ENCODE data around the gene UBTD2.
"Not testable (repeated sequence)": the region's sequence is repeated elsewhere in the genome, so short reads cannot be mapped to it uniquely, and the experiment has no call there.

Gene UBTD2, protein sequence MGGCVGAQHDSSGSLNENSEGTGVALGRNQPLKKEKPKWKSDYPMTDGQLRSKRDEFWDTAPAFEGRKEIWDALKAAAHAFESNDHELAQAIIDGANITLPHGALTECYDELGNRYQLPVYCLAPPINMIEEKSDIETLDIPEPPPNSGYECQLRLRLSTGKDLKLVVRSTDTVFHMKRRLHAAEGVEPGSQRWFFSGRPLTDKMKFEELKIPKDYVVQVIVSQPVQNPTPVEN

DNA sequence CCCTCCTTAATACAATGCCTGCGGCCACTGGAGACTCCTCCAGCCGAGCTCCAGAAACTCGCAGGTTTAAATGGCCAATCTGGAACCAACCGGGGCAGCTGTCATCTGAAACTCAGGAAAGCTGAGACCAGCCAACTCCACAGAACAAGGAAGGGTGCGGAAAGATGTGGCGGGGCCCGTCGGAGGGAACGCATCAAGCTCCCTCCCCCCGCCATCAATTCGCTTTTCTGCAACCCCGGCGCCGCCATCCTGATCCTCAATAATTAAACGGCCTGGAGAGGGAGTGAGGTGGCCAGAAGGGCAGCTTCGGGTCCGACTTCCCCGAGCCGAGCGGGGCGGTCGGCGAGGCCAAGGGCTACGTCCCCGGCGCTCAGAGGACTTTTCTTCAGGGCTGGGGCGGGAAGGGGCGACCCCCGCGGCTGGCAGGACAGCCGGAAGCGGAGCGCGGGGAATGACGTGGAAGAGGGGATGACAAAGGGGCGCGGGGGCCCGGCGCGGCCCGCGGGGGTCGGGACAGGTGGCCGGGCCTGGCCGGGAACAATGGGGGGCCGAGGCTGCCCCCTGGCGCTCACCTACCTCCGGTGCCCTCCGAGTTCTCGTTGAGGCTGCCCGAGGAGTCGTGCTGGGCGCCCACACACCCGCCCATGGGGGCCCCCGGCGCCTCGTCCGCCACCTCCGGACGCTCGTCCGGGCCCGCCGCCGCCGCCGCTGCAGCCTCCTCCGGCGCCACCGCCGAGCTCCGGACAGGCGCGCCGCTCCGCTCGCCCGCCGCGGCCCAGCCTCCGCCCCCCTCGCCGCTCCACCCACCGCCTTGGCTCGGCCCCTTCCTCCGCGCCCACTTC is at the start of gene UBTD2:
UBTD2 (minus strand) TSS at position 745 of the 842 bp plus-strand sequence; CDS start at position 646, 99 bp downstream.
- DNase-seq = peak; percentile 76

DNA sequence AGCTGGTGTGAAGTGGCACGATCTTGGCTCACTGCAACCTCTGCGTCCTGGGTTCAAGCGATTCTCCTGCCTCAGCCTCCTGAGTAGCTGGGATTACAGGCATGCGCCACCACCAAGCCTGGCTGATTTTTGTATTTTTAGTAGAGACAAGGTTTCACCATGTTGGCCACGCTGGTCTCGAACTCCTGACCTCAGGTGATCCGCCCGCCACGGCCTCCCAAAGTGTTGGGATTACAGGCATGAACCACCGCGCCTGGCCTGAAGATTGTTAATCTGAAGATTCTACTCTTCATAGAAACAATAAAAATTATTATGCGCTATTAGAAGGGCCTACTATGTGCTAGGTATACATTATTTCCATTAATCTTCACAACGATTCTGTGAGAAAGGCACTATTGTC is 43.3 kb upstream of the UBTD2 start:
- DNase-seq = not testable (repeated sequence)

GRCh38 chr5:172325452-172325851 is 41.9 kb upstream of the UBTD2 start:
- DNase-seq = no peak

DNA sequence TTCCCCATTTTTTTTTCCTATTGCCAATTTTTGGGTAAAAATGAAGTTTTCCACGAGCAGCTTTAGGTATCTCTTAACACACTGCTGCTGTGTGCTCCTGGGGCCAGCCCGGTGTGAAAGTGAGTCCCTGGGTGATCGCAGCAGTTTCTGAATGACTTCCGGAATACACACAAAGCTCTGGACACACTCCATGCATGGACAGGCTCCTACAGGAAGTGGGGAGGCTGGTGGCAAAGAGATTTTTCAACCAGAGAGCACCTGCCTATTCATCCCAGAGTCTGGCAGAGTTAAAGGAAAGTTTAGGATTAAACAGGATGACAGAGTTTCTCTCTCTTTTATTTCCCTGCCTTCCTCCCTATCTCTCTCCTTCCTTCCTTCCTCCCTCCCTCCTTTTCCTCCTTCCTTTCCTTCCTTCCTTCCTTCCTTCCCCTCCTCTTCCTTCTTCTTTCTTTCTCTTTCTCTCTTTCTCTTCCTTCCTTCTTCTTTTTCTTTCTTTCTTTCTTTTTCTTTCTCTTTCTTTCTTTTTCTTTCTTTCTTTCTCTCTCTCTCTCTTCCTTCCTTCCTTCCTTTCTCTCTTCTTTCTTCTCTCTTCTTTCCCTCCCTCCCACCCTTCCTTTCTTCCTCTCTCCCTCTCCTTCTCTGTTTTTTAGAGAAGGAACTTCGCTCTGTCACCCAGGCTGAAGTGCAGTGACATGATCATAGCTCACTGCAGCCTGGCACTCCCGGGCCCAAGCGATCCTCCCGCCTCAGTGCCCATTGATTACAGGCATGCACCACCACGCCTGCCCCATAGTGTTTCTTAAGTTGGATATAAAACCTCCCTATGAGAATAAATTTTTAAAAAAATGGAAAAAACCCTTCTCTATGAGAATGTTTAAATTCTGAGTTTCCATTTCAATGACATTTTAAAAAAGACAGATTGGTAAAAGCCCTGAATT is 38.7 kb upstream of the UBTD2 start:
- no peak for DNase-seq

DNA sequence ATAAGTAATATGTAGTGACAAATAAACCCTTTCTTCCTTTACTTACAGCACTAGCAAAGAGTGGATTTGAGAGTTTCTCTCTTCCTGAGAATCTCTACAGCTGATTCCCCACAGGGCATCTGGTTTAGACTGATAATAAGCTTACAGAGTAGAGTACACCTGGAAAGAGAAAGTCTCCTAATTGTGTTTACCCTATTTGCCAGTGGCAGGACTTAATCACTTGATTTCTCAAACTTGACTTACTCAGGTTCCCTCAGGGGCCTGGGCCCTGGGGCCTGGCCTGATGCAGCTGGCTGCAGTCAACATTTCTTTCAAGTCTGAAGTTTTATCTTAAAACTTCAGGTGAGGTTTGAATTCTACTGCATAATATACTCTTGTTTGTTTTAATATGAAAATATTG is 38.0 kb upstream of the UBTD2 start:
- DNase-seq = no peak

DNA sequence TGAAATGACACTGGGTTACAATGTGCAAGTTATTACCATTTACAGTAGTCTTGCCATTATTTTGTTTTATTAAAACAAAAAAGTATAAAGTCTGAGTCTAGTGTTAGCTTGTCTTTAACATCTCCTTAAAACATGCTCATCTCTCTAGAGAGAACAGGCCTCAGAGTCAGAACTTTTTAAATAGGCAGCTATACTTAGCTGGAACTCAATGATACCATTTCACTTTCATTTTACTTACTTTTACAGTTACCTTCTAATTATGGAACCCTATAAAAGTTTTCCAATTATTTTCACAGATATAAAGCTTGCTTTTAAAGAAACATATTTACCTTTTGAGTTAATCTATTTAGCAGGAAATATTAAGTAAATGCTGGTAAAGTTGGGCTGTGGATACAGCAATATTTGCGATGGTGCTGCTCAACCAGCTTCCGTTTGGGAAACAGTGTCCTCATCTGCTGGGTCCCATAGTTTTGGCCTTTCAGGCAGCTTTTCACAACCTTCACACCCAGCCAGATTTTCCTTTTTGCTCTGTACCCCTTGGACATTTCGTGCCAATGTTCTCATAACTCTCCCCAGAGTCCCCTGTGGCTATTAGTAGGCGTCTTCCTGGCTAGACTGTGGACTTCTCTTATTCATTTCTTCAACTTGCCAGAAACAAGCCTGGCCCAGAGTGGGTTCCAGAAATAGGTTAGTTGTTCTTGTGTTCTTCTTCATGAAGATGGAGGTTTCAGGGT is 36.3 kb upstream of the UBTD2 start:
- no peak for DNase-seq

DNA sequence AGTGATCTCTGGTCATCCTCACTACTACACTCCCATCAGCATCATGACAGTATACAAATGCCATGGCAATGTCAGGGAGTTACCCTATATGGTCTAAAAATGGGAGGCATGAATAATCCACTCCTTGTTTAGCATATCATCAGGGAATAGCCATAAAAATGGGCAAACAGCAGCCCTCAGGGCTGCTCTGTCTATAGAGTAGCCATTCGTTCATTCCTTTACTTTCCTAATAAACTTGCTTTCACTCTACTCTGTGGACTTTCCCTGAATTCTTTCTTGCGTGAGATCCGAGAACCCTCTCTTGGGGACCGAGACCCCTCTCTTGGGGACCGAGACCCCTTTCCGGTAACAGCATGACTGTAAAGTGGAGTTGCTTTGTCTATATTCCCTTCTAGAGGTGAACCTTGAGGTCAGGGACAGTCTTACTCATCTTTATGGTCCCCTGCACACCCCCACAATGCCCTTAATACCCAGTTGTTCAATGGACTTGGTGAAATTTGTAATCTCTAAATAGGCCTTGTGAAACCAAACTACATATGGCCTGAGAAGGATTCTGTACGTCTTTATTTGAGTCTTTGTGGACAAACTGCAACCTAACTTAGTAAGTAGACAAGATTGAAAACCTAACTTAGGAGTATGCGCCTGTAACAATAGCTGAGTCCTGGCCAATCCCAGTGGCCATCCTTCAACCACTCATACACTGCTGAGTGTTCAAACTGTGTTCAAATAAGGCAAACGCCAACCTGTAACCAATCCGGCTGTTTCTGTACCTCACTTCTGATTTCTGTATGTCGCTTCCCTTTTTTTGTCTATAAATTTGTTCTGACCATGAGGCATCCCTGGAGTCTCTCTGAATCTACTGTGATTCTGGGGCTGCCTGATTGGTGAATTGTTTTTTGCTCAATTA is 32.3 kb upstream of the UBTD2 start:
- DNase-seq = no peak

- no peak for DNase-seq
These were observed 30.4 kb upstream of the UBTD2 start for GRCh38 chr5:172313915-172314314.

- DNase-seq = no peak
These were observed 28.7 kb upstream of the UBTD2 start for GRCh38 chr5:172312286-172312685.

- DNase-seq = no peak
These were observed 28.0 kb upstream of the UBTD2 start for GRCh38 chr5:172311605-172312004.

DNA sequence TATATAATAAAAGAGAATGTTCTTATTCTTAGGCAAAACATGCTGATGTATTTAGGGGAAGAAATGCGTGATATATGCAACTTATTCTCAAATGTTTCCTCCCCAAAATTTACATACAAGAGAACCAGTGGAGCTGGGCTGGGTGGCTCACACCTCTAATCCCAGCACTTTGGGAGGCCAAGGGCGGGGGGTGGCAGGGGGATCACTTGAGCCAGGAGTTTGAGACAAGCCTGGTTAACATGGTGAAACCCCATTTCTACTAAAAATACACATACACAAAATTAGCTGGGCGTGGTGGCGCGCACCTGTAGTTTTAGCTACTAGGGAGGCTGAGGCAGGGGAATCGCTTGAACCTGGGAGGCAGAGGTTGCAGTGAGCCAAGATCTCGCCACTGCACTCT is 27.5 kb upstream of the UBTD2 start:
- DNase-seq = no peak

DNA sequence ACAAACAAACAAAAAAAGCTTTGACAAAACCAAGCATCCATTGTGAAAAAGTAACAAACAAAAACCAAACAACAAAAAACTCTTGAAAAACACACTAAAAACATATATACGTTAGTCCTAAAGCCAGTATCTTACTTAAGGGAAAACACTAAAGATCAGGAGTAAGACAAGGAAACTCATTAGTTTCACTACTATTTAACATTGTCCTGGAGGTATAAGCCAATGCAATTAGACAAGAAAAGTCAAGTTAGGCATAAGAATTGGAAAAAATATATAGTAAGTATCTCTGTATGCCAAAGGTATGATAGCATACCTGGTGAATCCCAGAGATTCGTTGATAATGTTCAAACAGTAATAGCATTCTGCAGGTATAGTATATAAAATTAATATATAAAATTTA is 21.8 kb upstream of the UBTD2 start:
- no peak for DNase-seq

- no peak for DNase-seq
These were observed 20.2 kb upstream of the UBTD2 start for GRCh38 chr5:172303572-172304335.

GRCh38 chr5:172303162-172303561 is 19.6 kb upstream of the UBTD2 start:
- no peak for DNase-seq

DNA sequence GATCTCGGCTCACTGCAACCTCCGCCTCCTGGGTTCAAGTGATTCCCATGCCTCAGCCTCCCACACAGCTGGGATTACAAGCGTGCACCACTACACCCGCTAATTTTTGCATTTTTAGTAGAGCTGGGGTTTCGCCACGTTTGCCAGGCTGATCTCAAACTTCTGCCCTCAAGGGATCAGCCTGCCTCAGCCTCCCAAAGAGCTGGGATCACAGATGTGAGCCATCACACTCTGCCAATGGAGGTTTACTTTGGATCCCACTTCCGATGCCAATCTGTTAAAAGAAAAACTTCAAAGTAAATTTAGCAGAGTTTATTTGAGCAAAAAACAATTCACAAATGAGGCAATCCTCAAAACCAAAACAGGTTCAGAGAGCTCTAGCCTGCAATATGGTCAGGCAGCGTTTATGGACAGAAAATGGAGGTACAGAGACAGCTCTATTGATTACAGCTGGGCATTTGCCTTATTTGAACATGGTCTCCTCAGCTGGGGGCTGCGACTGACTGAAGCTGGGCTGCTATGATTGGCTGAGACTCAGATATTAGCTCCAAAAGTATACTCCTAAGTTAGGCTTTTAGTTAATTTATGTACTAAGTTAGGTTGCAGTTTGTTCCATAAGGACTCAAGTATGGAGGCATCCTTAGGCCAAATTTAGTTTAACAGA is 18.6 kb upstream of the UBTD2 start:
- no peak for DNase-seq

DNA sequence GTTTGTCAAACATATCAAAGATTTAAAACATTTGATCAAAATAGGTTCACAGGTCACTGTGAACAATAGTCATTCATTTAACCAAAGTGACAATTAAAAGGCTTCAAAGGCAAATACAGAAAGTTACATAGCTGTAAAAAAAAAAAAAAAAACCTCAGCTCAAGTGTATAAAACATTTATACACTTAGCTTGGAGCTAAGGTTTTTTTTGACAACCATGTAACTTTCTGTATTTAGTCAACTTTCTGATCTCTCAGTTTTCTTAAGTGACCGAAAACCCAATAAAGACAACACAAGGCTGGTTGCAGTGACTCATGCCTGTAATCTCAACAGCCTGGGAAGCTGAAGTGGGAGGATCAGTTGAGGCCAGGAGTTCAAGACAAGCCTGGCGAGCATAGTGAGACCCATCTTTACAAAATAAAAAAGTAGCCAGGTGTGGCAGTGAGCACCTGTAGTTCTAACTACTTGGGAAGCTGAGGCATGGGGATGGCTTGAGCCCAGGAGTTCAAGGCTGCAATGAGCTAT is 16.4 kb upstream of the UBTD2 start:
- no peak for DNase-seq

- DNase-seq = no peak
These were observed 11.3 kb upstream of the UBTD2 start for GRCh38 chr5:172294831-172295230.

DNA sequence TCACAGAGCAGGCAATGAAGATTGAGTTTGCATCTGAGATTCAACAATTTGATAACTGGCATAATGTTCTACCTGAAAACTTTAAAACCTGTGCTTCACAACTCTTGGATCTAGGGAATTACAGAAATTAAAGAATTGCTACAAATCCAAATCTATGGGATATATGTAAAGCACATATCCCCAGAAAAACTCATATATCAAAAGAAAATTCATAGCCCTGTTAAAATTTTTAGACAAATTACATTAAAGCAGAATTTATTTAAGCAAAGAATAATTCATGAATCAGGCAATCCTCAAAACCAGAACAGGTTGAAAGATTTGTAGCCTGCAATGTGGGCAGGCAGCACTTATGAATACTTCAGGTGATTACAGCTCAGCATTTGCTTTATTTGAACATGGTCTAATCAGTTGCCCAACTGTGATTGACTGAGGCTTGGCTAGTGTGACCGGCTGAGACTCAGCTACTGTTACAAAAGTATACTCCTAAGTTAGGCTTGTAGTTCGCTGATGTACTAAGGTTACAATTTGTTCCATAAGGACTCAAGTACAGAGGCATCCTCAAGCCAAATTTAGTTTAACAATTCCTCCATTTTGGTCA is 10.3 kb upstream of the UBTD2 start:
- DNase-seq = no peak

- DNase-seq = peak; percentile 77
These were observed 9.6 kb upstream of the UBTD2 start for GRCh38 chr5:172293054-172293744.

Measured in left hindlimb (tissue), 1 donor.